Ascending aorta (tissue), 2 donors: ENCODE measurements around the gene APBA2. TPM values are rescaled to one million over a fixed set of nuclear protein-coding genes. Genes with fewer than 3 reads are reported as not detected.
A peak's percentile ranks its signal among the peaks of the same experiment; 100 is the strongest.

ENCODE experiments used
- DNase-seq, 2 donors: peaks; one replicate each; pipeline ENCODE4 v3.0.0-alpha.2; 2019; ENCODE audit warnings: low spot score in 2 of 2
- H3K27ac ChIP-seq, 2 donors: fragments of 200-600 bp; sonication (generic); one replicate each; pipeline ENCODE4 v1.5.1; 2016 to 2017; ENCODE audit warnings: mild to moderate bottlenecking in 1 of 2
- H3K27me3 ChIP-seq: fragments of 200-600 bp; sonication (generic); one replicate; pipeline ENCODE4 v1.5.1; 2017
- H3K36me3 ChIP-seq, 2 donors: fragments of 200-600 bp; sonication (generic); one replicate each; pipeline ENCODE4 v1.5.1; 2016
- H3K4me1 ChIP-seq, 2 donors: fragments of 200-600 bp; sonication (generic); one replicate each; pipeline ENCODE4 v1.5.1; 2016 to 2017; ENCODE audit warnings: mild to moderate bottlenecking in 1 of 2
- H3K4me3 ChIP-seq, 2 donors: fragments of 200-600 bp; sonication (generic); one replicate each; pipeline ENCODE4 v1.5.1; 2016 to 2017; ENCODE audit warnings: mild to moderate bottlenecking in 1 of 2
- H3K9me3 ChIP-seq, 2 donors: fragments of 200-600 bp; sonication (generic); one replicate each; pipeline ENCODE4 v1.5.1; 2016
- intact Hi-C: fragments of 100-400 bp; cut with DNase I; formaldehyde crosslinking; loops from one replicate; pipeline ENCODE4 v1.15.1; 2023
- total RNA-seq: library from RNA; depleted of rRNA; stranded (reverse); fragments of >200 nt; gene quantifications from one replicate; pipeline ENCODE4 v1.1.0, GENCODE V29; 2016
- TF ChIP-seq, protein P1 (sequence below), 3 experiments: fragments of 200-600 bp in 2 of 3; fragments of 450-650 bp in 1 of 3; sonication (generic) in 2 of 3; IDR thresholded peaks; one replicate each; pipeline ENCODE4 v1.5.1; 2016 to 2019; ENCODE audit warnings: antibody characterized with exemption in 3 of 3, mild to moderate bottlenecking in 1 of 3, moderate library complexity in 1 of 3

The APBA2 gene
- total RNA-seq, 1 donor from 2014 or later, result 2.4 TPM

DNA sequence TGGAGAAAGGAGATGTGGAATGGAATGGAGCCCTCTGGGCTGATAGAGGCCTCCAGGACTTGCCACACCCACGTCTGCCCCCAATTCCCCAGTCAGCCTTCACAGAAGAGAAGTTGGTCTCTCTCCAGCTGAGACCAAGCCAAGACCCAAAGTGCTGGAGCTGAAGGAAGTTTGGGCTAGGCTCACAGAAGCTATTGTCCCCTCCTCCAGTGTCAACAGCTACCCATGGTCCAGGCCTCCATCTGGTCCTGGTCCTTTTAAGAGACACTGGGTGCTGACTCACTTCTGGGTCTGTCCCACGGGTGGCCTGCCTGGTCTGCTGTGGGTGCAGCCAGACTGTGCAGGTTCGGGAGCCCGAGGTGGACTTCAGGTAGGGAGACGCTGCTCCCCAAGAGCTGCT lies 179.8 kb downstream of the APBA2 start:
- Histone ChIP-seq H3K4me1 (no peaks in the 10 kb centered on the region), H3K4me3 (no peak overlapping the region), H3K27me3 (no peaks in the 10 kb centered on the region), H3K27ac (no peak overlapping the region), H3K9me3 (peaks cover 0 to 4% of the 10 kb centered on the region in 2 donors), H3K36me3 (no peaks in the 10 kb centered on the region)
- DNase-seq, result no peak
- intact Hi-C loops, result no loop called here
- TF ChIP-seq, protein P1, sequence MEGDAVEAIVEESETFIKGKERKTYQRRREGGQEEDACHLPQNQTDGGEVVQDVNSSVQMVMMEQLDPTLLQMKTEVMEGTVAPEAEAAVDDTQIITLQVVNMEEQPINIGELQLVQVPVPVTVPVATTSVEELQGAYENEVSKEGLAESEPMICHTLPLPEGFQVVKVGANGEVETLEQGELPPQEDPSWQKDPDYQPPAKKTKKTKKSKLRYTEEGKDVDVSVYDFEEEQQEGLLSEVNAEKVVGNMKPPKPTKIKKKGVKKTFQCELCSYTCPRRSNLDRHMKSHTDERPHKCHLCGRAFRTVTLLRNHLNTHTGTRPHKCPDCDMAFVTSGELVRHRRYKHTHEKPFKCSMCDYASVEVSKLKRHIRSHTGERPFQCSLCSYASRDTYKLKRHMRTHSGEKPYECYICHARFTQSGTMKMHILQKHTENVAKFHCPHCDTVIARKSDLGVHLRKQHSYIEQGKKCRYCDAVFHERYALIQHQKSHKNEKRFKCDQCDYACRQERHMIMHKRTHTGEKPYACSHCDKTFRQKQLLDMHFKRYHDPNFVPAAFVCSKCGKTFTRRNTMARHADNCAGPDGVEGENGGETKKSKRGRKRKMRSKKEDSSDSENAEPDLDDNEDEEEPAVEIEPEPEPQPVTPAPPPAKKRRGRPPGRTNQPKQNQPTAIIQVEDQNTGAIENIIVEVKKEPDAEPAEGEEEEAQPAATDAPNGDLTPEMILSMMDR (IDR thresholded peaks at IDR 0.05), result no peak

DNA sequence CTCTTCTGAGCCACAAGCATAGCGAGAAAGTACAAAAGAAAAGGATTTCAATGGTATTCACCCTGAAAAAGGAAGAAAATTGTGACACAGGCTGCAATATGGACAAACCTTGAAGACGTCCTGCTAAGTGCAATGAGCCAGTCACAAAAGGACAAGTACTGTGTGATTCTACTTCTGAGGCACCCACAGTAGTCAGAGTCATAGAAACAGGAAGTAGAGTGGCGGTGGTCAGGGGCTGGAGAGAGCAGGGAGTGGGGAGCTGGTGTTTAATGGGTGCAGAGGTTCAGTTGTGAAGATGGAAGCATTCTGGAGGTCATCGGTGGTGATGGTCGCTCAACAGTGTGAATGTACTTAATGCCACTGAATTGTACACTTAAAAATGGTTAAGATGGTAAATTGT lies 180.5 kb downstream of the APBA2 start:
- peaks cover 0 to 4% of the 10 kb centered on the region in 2 donors for H3K9me3 ChIP-seq
- H3K4me3 ChIP-seq, result no peak overlapping the region
- no peaks in the 10 kb centered on the region for H3K36me3 ChIP-seq
- TF ChIP-seq, protein P1 (IDR thresholded peaks at IDR 0.05), result no peak
- no peak overlapping the region for H3K27ac ChIP-seq
- no peaks in the 10 kb centered on the region for H3K27me3 ChIP-seq
- no peaks in the 10 kb centered on the region for H3K4me1 ChIP-seq
- peak in 1 of 2 donors; percentile 39 for DNase-seq
- intact Hi-C loops, result no loop called here

DNA sequence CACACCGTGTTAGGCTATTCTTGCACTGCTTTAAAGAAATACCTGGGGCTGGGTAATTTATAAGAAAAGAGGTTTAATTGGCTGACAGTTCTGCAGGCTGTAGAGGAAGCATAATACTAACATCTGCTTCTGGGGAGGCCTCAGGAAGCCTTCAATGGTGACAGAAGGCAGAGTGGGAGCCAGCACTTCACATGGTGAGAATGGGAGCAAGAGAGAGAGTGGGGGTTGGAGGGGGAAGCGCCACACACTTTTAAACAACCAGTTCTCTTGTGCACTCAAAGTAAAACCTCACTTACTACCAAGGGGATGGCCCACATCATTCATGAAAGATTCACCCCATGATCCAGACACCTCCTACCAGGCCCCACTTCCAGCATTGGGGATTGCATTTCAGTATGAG lies 181.1 kb downstream of the APBA2 start:
- intact Hi-C loops, result no loop called here
- DNase-seq, result no peak
- peaks cover 0 to 4% of the 10 kb centered on the region in 2 donors for H3K9me3 ChIP-seq
- H3K36me3 ChIP-seq, result no peaks in the 10 kb centered on the region
- H3K4me3 ChIP-seq, result no peak overlapping the region
- TF ChIP-seq, protein P1 (IDR thresholded peaks at IDR 0.05), result no peak
- no peaks in the 10 kb centered on the region for H3K4me1 ChIP-seq
- H3K27ac ChIP-seq, result no peak overlapping the region
- no peaks in the 10 kb centered on the region for H3K27me3 ChIP-seq

DNA sequence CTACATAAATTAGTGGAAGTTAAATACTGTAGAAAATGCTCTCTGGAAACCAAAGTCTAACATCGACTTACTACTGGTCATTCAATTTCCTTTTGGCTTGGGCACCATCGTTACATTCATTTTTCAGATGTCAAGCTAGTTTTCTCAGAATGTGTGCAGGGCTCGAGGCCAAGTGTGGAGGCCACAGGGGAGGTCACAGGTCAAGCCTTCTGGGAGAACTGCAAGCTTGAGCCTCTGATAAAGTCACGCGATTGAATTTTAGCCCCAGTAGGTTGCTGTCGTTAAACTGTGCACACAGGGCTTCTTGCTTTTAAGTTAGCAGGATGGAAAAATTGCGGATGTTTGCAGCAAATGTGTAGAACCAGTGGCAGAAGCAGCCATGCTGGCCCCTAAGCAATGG lies 182.2 kb downstream of the APBA2 start:
- Histone ChIP-seq H3K27ac (no peak overlapping the region), H3K4me3 (no peak overlapping the region), H3K27me3 (no peaks in the 10 kb centered on the region), H3K36me3 (no peaks in the 10 kb centered on the region), H3K4me1 (no peaks in the 10 kb centered on the region), H3K9me3 (peaks cover 0 to 4% of the 10 kb centered on the region in 2 donors)
- TF ChIP-seq, protein P1 (IDR thresholded peaks at IDR 0.05), result no peak
- peak in 1 of 2 donors; percentile 11 for DNase-seq
- intact Hi-C loops, result no loop called here

DNA sequence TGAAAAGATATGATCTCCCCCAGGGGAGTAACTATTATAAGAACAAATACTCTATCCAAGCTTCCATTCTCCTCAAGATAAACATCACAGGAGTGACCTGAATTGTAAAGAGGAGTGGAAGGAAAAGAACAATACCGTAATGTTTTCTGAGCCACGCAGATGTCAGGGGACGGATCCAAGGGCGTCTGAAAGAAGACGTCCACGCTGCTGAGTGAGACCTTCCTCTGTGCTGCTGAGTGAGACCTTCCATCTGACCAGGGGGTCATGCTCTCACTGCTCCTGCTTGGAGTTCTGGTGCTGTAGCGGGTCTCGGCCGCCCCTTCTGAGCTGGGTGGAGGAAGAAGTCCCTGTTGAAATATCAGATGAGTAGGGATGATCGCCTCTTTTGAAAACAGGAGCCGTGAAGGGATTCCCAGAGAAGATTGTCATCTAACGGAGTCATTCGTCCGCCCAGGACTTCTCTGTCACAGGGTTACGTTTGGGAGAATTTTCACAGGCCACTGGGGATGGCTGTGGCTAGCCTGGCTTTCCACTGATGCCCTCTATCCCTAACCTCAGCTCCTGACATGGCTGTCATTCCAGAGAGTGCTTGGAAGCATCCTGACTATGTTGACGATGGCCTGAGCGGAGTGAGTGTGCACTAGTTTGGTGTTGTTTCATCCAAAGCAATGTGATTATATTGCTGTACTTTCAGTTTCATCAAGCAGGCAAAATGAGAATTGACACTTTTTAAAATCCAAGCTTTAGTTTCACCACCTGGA lies 184.9 kb downstream of the APBA2 start:
- Histone ChIP-seq H3K27ac (no peak overlapping the region), H3K9me3 (peaks cover 0 to 4% of the 10 kb centered on the region in 2 donors), H3K27me3 (no peaks in the 10 kb centered on the region), H3K4me3 (no peak overlapping the region), H3K36me3 (no peaks in the 10 kb centered on the region), H3K4me1 (no peaks in the 10 kb centered on the region)
- TF ChIP-seq, protein P1 (IDR thresholded peaks at IDR 0.05), result no peak
- DNase-seq, result no peak
- intact Hi-C loops, result no loop called here
